ENCODE data around the gene CALHM4.

CALHM4 gene, protein sequence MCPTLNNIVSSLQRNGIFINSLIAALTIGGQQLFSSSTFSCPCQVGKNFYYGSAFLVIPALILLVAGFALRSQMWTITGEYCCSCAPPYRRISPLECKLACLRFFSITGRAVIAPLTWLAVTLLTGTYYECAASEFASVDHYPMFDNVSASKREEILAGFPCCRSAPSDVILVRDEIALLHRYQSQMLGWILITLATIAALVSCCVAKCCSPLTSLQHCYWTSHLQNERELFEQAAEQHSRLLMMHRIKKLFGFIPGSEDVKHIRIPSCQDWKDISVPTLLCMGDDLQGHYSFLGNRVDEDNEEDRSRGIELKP

DNA sequence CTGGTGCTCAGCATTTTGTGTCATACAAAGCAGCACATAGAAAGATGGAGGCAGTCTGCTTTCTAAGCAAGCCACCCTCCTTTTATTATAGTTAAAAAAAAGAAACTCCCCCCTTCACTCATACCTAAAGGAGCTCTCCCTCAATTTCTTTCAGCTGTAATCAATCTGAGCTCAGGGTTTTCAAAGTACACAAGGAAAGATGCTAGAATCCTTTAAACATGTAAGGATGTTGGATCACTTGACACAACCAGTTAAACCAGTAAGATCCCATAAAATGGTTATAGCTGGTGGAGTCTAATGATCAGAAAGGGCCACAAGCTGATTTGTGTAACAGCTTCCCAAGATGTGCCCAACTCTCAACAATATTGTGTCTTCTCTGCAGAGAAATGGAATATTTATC, at the start of gene CALHM4:
TSS of gene CALHM4 (plus strand) at position 301 of the 400 bp plus-strand sequence. CDS start at position 344, 43 bp downstream.
- H3K9ac ChIP-seq (ENCODE audit: insufficient read length, low read depth): no peak within 1 kb of the TSS
- no peak for DNase-seq (ENCODE audit: low read depth, low spot score)
- TF ChIP-seq ZNF274 (IDR thresholded peaks at IDR 0.05; ENCODE audit: low read depth, low read length) (no peak), YY1 (IDR thresholded peaks at IDR 0.05; ENCODE audit: insufficient read depth, insufficient read length) (no peak), SUZ12 (IDR thresholded peaks at IDR 0.05; ENCODE audit: extremely low read depth, insufficient read depth, insufficient read length) (no peak)
- H3K4me1 ChIP-seq (ENCODE audit: insufficient read depth, insufficient read length): no peaks in the 10 kb centered on the region
- no peaks in the 10 kb centered on the region for H3K27me3 ChIP-seq (ENCODE audit: insufficient read depth, insufficient read length)
- no peaks in the 10 kb centered on the region for H3K9me3 ChIP-seq (ENCODE audit: insufficient read depth, low read length)
- no peaks in the 10 kb centered on the region for H3K36me3 ChIP-seq (ENCODE audit: insufficient read depth, insufficient read length, low read length)
- no peak within 1 kb of the TSS for H3K4me3 ChIP-seq (ENCODE audit: insufficient read length, low read depth)

DNA sequence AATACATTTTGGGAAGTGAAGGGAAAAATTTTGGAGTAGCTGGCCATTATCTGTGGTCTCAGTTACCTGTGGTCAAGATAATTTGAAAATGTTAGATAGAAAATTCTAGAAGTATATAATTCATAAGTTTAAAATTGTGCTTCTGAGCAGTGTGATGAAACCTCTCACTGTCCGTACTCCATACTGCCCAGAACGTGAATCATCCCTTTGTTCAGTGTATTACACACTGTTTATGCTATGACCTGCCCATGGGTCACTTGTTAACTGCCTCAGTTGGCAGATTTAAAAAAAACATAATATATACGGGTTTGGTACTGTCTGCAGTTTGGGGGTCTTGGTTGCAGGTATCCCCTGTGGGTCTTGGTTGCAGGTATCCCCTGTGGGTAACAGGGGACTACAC, 46.2 kb upstream of the CALHM4 start:
- H3K4me3 ChIP-seq (ENCODE audit: insufficient read length, low read depth): no peak overlapping the region
- DNase-seq (ENCODE audit: low read depth, low spot score): no peak
- TF ChIP-seq SUZ12 (IDR thresholded peaks at IDR 0.05; ENCODE audit: extremely low read depth, insufficient read depth, insufficient read length): no peak
- no peak for TF ChIP-seq YY1 (IDR thresholded peaks at IDR 0.05; ENCODE audit: insufficient read depth, insufficient read length)
- no peak for TF ChIP-seq ZNF274 (IDR thresholded peaks at IDR 0.05; ENCODE audit: low read depth, low read length)
- H3K36me3 ChIP-seq (ENCODE audit: insufficient read depth, insufficient read length, low read length): no peaks in the 10 kb centered on the region
- H3K27me3 ChIP-seq (ENCODE audit: insufficient read depth, insufficient read length): no peaks in the 10 kb centered on the region
- no peaks in the 10 kb centered on the region for H3K9me3 ChIP-seq (ENCODE audit: insufficient read depth, low read length)
- no peaks in the 10 kb centered on the region for H3K4me1 ChIP-seq (ENCODE audit: insufficient read depth, insufficient read length)
- no peak overlapping the region for H3K9ac ChIP-seq (ENCODE audit: insufficient read length, low read depth)

- H3K27me3 ChIP-seq (ENCODE audit: insufficient read depth, insufficient read length): no peaks in the 10 kb centered on the region
- H3K4me3 ChIP-seq (ENCODE audit: insufficient read length, low read depth): no peak overlapping the region
- DNase-seq (ENCODE audit: low read depth, low spot score): no peak
- TF ChIP-seq ZNF274 (IDR thresholded peaks at IDR 0.05; ENCODE audit: low read depth, low read length): no peak
- no peak overlapping the region for H3K9ac ChIP-seq (ENCODE audit: insufficient read length, low read depth)
- no peaks in the 10 kb centered on the region for H3K36me3 ChIP-seq (ENCODE audit: insufficient read depth, insufficient read length, low read length)
- no peaks in the 10 kb centered on the region for H3K9me3 ChIP-seq (ENCODE audit: insufficient read depth, low read length)
- no peaks in the 10 kb centered on the region for H3K4me1 ChIP-seq (ENCODE audit: insufficient read depth, insufficient read length)
These were observed 45.0 kb upstream of the CALHM4 start for GRCh38 chr6:116508527-116508926.

DNA sequence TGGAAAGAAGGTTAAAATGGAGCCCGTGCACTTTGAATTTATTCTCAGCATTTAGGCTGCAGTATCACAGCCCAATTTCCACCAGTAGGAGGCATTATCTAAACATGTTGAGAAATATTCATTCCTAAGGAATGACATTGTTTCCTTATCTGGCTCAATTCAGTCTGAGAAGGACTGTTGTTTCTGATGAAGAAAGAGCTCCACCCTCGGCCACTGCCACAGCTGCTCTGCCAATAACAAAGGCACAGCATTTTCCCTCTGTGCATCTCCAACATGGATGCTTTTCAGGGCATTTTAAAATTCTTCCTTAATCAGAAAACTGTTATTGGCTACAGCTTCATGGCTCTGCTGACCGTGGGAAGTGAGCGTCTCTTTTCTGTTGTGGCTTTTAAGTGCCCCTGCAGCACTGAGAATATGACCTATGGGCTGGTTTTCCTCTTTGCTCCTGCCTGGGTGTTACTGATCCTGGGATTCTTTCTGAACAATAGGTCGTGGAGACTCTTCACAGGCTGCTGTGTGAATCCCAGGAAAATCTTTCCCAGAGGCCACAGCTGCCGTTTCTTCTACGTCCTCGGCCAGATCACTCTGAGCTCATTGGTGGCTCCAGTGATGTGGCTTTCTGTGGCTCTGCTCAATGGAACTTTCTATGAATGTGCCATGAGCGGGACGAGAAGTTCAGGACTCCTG, 42.0 kb upstream of the CALHM4 start, which contains the start of gene CALHM5:
TSS of gene CALHM5 (plus strand) at position 216 of the 687 bp plus-strand sequence. CDS start at position 274, 58 bp downstream.
- DNase-seq (ENCODE audit: low read depth, low spot score): no peak
- Histone ChIP-seq H3K36me3 (ENCODE audit: insufficient read depth, insufficient read length, low read length) (no peaks in the 10 kb centered on the region), H3K4me1 (ENCODE audit: insufficient read depth, insufficient read length) (no peaks in the 10 kb centered on the region), H3K27me3 (ENCODE audit: insufficient read depth, insufficient read length) (no peaks in the 10 kb centered on the region), H3K4me3 (ENCODE audit: insufficient read length, low read depth) (no peak within 1 kb of the TSS), H3K9ac (ENCODE audit: insufficient read length, low read depth) (no peak within 1 kb of the TSS), H3K9me3 (ENCODE audit: insufficient read depth, low read length) (no peaks in the 10 kb centered on the region)
- TF ChIP-seq ZNF274 (IDR thresholded peaks at IDR 0.05; ENCODE audit: low read depth, low read length) (no peak), SUZ12 (IDR thresholded peaks at IDR 0.05; ENCODE audit: extremely low read depth, insufficient read depth, insufficient read length) (no peak), YY1 (IDR thresholded peaks at IDR 0.05; ENCODE audit: insufficient read depth, insufficient read length) (no peak)

DNA sequence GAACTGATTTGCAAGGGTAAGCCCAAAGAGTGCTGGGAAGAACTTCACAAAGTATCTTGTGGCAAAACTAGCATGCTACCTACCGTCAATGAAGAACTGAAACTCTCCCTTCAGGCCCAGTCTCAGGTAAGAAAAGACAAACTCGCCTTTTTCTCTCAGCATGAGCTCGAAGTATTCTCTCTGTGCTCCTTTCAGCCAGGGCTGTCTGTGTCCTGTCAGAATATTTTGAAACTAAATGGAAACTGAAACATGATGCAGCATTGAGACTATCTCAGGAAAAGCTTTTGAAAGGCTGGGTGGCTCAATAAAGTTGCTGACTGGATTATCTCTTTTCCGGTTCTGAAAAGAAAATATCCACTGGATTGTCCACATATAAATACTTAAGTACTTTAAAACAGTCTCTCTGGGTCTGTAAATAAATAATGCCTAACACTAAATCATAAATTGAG, 41.4 kb upstream of the CALHM4 start:
- DNase-seq (ENCODE audit: low read depth, low spot score): no peak
- Histone ChIP-seq H3K9me3 (ENCODE audit: insufficient read depth, low read length) (no peaks in the 10 kb centered on the region), H3K27me3 (ENCODE audit: insufficient read depth, insufficient read length) (no peaks in the 10 kb centered on the region), H3K4me1 (ENCODE audit: insufficient read depth, insufficient read length) (no peaks in the 10 kb centered on the region), H3K9ac (ENCODE audit: insufficient read length, low read depth) (no peak overlapping the region), H3K4me3 (ENCODE audit: insufficient read length, low read depth) (no peak overlapping the region), H3K36me3 (ENCODE audit: insufficient read depth, insufficient read length, low read length) (no peaks in the 10 kb centered on the region)
- TF ChIP-seq SUZ12 (IDR thresholded peaks at IDR 0.05; ENCODE audit: extremely low read depth, insufficient read depth, insufficient read length) (no peak), ZNF274 (IDR thresholded peaks at IDR 0.05; ENCODE audit: low read depth, low read length) (no peak), YY1 (IDR thresholded peaks at IDR 0.05; ENCODE audit: insufficient read depth, insufficient read length) (no peak)

DNA sequence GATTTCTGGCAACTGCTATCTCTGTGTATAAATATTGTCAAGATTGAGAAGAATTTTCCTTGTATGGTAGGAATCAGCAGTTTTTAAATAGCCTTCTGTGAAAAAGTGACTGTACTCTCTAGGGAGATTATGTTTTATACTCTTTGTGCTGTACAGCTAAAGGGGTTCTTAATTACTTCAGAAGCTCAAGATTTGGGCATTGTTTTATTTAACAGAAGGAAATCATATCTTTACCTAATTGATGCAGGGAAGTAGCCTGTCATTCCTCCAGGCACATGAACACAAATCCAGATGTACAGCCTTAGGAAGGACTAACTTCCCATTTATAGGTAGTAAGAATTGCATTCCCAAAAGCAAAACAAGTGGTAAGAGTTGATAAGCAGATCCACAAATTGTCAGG, 40.8 kb upstream of the CALHM4 start:
- DNase-seq (ENCODE audit: low read depth, low spot score): no peak
- no peak for TF ChIP-seq YY1 (IDR thresholded peaks at IDR 0.05; ENCODE audit: insufficient read depth, insufficient read length)
- TF ChIP-seq SUZ12 (IDR thresholded peaks at IDR 0.05; ENCODE audit: extremely low read depth, insufficient read depth, insufficient read length): no peak
- TF ChIP-seq ZNF274 (IDR thresholded peaks at IDR 0.05; ENCODE audit: low read depth, low read length): no peak
- Histone ChIP-seq H3K4me1 (ENCODE audit: insufficient read depth, insufficient read length) (no peaks in the 10 kb centered on the region), H3K4me3 (ENCODE audit: insufficient read length, low read depth) (no peak overlapping the region), H3K9ac (ENCODE audit: insufficient read length, low read depth) (no peak overlapping the region), H3K9me3 (ENCODE audit: insufficient read depth, low read length) (no peaks in the 10 kb centered on the region), H3K36me3 (ENCODE audit: insufficient read depth, insufficient read length, low read length) (no peaks in the 10 kb centered on the region), H3K27me3 (ENCODE audit: insufficient read depth, insufficient read length) (no peaks in the 10 kb centered on the region)

- no peaks in the 10 kb centered on the region for H3K4me1 ChIP-seq (ENCODE audit: insufficient read depth, insufficient read length)
- no peak for DNase-seq (ENCODE audit: low read depth, low spot score)
- no peak overlapping the region for H3K4me3 ChIP-seq (ENCODE audit: insufficient read length, low read depth)
- no peaks in the 10 kb centered on the region for H3K36me3 ChIP-seq (ENCODE audit: insufficient read depth, insufficient read length, low read length)
- no peaks in the 10 kb centered on the region for H3K9me3 ChIP-seq (ENCODE audit: insufficient read depth, low read length)
- H3K9ac ChIP-seq (ENCODE audit: insufficient read length, low read depth): no peak overlapping the region
- TF ChIP-seq YY1 (IDR thresholded peaks at IDR 0.05; ENCODE audit: insufficient read depth, insufficient read length) (no peak), ZNF274 (IDR thresholded peaks at IDR 0.05; ENCODE audit: low read depth, low read length) (no peak), SUZ12 (IDR thresholded peaks at IDR 0.05; ENCODE audit: extremely low read depth, insufficient read depth, insufficient read length) (no peak)
- H3K27me3 ChIP-seq (ENCODE audit: insufficient read depth, insufficient read length): no peaks in the 10 kb centered on the region
These were observed 40.2 kb upstream of the CALHM4 start for GRCh38 chr6:116513224-116513875.
